PC-3 (cell line): ENCODE measurements around the gene AFF3.

ENCODE experiments used
- EZH2 ChIP-seq: fragments of 300-600 bp; sonication (generic); IDR thresholded peaks from one replicate; pipeline ENCODE4 v1.6.1; 2017; ENCODE audit warnings: antibody characterized with exemption, mild to moderate bottlenecking, low read length; ENCODE audit not compliant: unreplicated experiment
- EZH2phosphoT487 ChIP-seq: fragments of 300-600 bp; sonication (generic); IDR thresholded peaks from 2 replicates; pipeline ENCODE4 v1.6.1; 2018; ENCODE audit warnings: mild to moderate bottlenecking, antibody characterized with exemption, low read length, borderline replicate concordance
- TF ChIP-seq, protein P1 (sequence below): fragments of 300-600 bp; sonication (generic); conservative IDR thresholded peaks from 2 replicates; pipeline ENCODE4 v1.5.1; 2017; ENCODE audit warnings: antibody characterized with exemption, low read depth, mild to moderate bottlenecking, low read length

GRCh38 chr2:99607454-99607853, 534.9 kb downstream of the AFF3 start:
- no peak for TF ChIP-seq EZH2phosphoT487
- TF ChIP-seq, protein P1, sequence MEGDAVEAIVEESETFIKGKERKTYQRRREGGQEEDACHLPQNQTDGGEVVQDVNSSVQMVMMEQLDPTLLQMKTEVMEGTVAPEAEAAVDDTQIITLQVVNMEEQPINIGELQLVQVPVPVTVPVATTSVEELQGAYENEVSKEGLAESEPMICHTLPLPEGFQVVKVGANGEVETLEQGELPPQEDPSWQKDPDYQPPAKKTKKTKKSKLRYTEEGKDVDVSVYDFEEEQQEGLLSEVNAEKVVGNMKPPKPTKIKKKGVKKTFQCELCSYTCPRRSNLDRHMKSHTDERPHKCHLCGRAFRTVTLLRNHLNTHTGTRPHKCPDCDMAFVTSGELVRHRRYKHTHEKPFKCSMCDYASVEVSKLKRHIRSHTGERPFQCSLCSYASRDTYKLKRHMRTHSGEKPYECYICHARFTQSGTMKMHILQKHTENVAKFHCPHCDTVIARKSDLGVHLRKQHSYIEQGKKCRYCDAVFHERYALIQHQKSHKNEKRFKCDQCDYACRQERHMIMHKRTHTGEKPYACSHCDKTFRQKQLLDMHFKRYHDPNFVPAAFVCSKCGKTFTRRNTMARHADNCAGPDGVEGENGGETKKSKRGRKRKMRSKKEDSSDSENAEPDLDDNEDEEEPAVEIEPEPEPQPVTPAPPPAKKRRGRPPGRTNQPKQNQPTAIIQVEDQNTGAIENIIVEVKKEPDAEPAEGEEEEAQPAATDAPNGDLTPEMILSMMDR, result no peak
- TF ChIP-seq EZH2, result no peak
